ENCODE data around the gene INO80B.
"Not testable (repeated sequence)": the region's sequence is repeated elsewhere in the genome, so short reads cannot be mapped to it uniquely, and the experiment has no call there.

INO80B gene

DNA sequence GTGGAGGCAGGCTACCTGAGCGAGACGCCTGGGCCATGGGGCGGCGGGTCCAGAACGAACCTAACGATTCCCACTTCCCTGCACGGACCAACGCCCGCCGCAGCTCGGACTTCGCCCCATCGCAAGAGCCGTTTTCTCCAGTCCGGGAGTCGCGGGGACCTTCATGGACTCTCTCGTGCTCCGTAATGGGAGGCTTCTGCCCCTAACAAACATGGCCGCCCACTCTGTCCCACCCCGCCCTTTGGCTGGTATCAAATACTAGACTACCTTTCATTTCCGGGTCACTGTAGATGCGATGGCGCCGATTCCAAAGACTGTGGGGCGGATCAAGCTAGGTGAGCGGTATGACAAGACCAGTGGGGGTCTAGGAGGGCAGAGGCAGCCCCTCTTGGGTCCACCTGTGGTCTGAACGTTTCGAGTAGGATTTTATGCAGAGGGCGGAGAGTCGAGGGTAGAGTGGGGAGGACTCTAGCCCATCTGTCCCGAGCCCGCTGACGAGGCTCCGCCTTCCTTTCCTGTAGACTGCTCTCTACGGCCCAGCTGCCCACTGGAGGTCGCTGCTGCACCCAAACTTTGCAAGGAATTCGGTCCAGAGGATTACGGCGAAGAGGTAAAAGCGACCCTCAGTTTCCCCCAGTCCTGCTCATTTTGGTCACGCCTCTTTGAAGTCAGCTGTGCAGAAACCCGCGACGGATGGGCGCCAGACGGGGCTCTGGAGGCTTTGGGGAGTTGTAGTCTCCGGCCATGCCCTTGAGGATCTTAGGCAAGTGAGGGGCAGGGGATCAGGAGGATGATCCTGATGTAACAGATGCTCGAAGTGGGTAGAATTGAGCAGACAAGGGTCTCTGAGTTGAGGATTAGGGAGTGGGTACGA, 28.2 kb downstream of the INO80B start, which contains the start of the genes CCDC142 and TTC31:
Gene CCDC142, minus strand, starts transcription at position 198 of the 874 bp plus-strand sequence. Its CDS starts 161 bp downstream, at position 37.
Gene TTC31, plus strand, starts transcription at position 281 of the 874 bp plus-strand sequence. Its CDS starts 15 bp downstream, at position 296.
- peak; percentile 85 for DNase-seq

DNA sequence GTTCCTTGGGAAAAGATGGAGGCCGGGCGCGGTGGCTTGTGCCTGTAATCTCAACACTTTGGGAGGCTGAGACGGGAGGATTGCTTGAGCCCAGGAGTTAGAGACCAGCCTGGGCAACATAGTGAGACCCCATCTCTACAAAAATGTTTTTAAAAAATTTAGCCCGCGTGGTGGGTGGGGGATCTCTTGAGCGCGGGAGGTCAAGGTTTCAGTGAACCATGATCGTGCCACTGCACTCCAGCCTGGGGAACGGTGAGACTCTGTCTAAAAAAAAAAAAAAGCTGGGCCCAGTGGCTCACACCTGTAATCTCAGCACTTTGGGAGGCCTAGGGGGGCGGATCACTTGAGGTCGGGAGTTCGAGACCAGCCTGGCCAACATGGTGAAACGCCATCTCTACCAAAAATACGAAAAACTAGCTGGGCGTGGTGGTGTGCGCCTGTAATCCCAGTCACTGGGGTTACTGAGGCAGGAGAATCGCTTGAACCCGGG, 28.8 kb downstream of the INO80B start:
- DNase-seq = not testable (repeated sequence)

DNA sequence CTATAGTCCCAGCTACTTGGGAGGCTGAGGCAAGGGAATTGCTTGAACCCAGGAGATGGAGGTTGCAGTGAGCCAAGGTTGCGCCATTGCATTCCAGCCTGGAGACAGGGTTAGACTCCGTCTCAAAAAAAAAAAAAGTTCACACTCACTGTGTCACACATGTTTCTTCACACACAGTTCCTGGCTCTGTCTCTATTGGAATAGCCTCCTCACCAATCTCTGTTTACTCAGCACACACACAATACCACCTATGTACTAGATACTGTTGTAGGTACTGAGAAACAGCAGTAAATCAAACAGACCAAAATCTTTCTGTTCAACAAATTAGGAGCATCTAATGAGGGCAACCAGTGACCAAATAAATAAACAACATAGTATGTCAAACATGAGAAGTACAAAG, 31.3 kb downstream of the INO80B start:
- DNase-seq = no peak

DNA sequence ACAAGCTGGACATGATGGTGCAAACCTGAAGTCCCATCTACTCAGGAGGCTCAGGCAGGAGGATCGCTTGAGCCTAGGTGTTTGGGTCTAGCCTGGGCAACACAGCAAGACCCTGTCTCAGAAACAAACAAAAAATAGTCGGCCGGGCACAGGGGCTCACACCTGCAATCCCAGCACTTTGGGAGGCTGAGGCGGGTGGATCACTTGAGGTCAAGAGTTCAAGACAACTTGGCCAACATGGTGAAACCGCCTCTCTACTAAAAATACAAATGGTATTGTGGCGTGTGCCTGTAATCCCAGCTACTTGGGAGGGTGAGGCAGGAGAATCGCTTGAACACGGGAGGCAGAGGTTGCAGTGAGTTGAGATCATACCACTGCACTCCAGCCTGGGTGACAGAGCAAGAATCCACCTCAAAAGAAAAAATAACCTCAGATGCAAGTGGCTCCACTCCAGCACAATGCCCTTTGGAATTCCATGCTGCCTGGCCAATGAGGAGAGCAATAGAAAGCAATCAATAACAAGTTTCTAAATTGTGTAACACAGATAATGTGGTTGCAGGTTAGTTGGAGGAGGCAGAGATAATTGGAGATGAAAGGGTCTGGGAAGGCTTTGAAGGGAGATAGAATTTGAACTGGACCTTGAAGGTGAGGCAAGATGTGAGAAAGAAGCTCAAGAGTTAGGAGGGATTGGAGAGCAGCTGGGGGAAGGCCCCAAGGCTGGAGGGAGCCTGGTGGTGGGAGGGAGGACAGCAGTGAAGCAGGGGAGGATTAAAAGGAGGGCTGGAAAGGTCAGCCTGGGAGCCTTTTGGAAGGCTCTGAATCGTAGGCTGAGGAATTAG, 34.0 kb downstream of the INO80B start:
- DNase-seq = no peak

DNA sequence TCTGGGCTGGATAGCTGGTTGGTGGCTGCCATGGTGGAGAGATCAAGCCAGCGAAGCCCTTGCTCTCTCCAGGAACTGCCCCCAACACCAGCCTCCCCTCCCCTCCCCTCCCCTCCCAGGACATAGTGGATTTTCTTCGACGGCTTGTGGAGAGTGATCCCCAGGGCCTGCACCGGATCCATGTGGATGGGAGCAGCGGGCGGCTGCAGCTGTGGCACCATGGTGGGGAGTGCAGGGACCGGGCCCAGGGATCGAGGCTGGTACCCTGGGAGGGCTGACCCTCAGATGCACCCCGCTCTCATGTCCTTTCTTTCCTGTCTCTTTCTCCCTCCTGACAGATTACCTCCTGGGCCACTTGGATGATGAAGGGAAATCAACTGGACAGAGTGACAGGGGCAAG, 35.0 kb downstream of the INO80B start:
- DNase-seq = no peak

DNA sequence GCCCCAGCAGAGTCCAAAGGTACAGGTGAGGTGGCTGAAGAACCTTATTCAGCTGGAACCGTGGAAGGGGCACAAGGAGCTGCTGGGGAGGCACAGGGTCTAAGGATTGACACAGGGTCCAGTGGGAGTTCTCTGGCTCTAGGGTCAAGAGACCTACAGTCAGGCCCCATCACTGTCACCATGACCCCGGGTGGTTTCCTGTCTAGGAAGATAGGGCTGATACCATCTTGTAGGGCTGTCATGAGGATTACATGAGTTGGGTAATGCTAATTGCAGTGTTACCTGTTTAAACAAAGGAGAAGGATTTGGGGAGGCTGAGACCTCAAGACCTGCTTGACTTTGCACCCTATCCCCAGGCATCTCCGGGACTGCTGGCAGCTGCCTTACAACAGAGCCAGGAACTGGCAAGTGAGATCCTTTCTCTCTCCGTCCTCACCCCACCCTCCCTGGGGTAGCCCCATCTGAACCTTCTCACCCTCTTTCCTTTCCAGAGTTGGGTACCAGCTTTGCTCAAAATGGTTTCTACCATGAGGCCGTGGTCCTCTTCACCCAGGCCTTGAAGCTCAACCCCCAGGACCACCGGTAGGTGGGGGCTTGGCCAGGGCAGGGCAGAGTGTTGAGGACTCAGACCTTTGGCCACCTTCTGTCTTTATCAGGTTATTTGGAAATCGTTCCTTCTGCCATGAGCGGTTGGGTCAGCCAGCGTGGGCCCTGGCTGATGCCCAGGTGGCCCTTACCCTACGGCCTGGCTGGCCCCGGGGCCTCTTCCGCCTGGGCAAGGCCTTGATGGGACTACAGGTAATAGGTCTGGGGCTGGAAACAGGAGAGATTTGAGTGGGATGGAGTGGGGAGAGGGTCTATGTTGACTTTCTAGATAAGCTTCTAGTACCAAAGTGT, 37.0 kb downstream of the INO80B start:
- DNase-seq = no peak

DNA sequence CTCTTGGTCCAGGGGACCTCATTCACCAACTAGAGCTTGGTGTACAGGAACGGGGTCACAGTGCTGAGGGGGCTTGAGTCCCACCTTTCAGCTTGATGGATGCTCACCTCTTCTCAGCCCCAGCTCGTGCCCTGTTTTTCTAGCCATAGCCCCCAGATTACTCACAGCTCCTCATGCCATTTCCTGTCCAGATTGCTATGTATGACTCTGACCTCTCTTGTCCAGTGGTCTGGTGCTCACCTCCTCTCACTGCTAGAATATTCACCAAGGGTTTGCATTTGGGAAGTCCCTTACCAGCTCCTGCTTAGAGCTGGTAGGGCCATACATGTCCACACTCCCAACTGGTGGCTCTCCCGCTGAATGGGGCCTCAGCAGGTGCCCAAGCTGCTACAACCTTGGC, 38.7 kb downstream of the INO80B start:
- no peak for DNase-seq

DNA sequence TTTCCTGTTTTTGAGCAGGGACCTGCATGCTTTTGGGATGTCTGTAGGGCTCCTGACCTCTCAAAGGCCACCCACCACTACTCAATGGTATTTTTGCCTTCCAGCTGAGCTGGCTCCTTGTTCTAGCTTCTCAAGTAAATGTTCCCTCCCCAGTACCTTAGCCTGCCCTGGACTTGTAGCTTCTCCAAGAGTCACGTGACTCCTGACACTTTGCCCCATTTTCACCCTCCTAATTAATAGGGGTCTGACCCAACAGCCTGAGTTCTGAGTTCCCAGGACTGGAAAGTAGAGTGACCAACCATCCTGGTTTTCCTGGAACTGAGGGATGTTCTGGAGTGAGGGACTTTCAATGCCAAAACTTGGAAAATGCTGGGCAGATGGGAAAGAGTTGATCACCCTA, 40.6 kb downstream of the INO80B start:
- no peak for DNase-seq

DNA sequence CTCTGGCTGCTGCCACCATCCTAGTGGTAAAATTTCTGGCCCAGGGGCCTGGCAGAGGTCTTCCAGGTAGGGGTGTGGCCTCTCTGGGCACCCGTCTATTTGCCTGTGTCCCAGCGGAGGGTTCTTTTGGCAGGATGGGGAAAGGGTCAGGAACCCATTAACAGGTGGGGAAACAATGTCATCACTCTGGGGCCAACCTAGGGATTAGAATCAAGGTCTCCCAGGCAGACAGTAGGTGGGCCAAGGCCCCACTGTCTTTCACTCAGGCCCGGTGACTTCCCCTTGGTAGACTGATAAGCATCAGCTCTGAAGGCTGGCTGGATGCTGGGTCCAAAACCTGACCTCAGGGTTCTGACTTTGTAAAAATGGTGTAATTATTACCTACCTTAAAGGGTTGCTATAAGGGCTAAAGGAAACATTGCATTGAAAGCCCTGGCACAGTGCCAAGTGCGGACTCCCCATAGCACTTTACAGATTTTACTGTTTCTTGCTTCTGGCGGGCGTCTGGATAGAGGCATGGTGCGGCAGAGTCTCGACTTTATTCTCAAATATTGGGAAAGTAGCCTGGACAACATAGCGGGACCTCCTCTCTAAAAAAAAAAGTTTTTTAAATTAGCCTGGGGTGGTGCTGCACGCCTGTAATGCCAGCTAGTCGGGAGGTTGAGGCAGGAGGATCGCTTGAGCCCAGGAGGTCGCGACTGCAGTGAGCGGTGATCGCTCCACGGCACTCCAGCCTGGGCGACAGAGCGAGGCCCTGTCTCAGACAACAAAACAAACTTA, 42.3 kb downstream of the INO80B start:
- no peak for DNase-seq

DNA sequence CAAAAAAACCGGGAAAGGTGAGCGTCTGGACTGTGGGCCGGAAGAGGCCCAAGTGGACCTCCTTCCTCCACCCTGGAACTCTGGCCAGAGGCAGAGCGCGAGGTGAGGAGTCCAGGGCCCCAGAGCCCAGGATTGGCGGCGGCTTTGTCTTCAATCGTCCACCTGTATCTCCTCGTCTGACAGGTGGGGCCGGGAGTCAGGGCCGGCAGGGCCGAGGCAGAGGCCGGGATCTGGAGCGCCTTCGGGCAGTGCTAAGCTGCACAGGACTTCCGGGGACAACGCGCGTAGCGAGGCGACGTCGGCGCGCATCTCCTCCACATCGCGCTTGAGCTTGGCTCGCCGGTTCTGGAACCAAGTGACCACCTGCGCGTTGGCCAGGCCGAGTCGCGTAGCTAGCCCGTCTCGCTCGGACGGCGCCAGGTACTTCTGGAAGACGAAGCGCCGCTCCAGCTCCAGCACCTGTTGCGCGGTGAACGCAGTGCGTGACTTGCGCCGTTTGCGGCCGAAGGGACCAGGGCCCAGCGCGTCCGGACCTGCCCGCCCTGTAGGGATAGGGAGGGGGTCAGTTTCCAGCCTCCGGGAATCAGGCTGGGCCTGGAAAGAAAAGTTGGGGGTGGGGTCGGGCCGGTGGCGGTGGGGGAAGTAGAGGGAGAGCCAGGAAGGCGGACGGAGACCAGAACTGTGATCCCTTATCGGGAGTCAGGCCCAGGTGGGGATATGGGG, 43.1 kb downstream of the INO80B start:
- no peak for DNase-seq

DNA sequence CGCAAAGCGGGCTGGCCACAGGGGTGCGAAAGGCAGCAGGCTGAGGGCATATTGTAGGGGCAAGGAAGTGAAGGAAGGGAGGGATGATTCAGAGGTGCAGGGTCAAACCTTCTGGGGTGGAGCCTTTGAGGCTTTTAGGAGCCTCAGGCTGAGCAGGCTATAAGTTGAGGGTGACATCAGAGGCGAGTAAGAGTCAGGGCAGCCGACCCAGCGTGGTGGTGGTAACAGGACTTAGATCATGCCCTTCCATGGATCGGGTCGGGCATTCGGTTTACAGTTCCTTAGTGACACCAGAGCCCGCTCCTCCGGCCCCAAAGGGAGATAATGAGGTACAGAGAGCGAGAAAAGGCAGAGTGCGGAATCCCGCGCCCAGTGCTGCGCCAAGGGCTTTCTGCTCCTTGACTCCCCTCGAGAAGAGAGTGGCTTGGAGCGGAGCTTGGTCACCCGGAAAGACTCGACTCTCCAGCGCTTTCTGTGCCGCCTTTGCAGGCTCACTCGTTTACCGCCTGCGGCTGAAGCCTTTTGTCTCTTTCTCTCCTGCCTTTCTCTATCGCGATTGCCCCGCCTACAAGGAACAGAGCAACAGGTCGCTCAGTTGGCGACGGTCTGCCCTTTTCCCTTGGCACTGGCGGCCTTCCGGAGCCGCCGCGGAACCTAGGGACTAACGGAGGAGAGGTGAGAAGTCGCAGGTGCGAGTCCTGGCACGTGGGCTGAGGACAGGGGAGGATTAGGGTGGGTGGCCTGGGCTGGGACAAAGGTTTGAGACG, 43.8 kb downstream of the INO80B start:
- no peak for DNase-seq

DNA sequence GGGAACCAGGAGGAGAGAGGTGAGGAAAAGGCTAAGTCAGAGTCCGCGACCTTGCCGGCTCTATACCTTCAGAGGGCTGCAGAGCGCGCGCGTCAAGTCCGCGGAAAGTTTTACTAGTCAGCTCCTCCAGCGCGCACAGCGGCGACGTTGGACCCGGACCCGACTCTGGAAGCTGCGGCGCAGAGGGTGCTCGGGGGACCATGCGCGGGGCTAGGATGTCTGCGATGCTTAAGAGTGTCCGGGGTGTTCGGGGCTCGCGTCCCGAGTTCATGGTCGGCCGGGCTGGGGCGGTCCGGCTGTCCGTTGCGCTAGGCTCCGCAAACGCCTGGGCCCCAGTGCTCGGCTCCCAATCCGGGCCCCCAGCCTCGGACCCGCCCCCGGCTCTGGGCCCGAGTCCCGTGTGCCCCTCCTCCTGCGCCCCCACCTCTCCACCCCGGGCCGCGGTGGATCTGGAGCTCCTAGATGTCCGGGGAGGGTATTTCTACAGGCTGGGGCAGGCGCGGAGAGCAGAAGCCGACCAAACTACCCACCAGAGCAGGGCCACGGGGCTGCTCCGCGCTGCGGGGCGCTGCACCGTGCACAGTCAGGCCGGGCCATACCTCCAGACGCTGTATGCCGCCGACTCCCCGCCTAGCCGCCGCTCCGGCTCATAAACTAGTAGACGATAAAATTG, 44.5 kb downstream of the INO80B start, which contains the start of gene LBX2:
Gene LBX2, minus strand, starts transcription at position 337 of the 673 bp plus-strand sequence. Its CDS starts 66 bp downstream, at position 271.
- DNase-seq = no peak

DNA sequence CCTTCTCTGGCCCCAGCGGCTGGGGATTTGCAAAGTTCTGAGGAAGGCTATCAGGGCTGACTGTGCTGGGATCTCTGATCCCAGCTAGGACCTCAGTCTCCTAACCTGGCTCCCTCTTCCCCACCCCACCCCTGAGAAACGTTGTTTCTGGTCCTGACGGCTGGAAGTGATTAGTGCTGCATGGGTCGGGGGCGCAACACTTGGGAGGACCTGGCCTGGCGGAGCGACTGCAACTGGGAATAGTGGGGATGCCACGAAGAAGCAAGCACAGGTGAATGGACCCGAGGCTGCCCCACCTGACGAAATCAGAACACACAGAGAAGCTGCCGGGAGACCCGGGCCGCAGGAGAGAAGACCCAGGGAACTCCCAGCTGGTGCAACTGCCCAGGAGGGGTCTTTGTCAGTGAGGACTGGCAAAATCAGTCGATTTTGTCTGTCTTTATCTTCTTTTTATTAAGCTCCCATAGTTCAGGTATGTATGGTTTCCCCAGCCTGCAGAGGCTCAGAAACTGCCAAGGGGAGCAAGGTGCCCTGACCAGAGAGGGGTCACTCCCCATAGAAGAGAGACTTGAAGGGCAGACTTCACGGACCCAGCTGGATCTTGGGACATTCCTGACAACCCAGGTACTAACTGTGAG, 45.2 kb downstream of the INO80B start:
- no peak for DNase-seq

DNA sequence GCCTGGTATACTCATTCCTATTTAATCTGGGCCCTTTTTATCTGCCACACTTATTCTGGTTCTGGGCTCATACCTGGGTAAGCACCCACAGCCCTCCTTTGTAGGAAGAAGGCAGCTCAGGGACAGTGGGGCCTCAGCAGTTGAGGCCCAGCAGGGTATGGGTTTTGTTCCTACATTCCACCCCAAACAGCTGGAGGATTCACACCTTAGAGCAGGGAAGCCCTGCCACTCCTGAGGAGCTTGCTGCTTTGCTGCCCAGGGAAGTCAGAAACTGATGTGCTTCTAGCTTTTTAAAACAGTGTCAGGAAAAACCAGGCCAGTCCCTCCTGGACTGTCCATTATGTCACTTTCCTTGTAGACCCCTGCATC, 45.7 kb downstream of the INO80B start:
- no peak for DNase-seq

DNA sequence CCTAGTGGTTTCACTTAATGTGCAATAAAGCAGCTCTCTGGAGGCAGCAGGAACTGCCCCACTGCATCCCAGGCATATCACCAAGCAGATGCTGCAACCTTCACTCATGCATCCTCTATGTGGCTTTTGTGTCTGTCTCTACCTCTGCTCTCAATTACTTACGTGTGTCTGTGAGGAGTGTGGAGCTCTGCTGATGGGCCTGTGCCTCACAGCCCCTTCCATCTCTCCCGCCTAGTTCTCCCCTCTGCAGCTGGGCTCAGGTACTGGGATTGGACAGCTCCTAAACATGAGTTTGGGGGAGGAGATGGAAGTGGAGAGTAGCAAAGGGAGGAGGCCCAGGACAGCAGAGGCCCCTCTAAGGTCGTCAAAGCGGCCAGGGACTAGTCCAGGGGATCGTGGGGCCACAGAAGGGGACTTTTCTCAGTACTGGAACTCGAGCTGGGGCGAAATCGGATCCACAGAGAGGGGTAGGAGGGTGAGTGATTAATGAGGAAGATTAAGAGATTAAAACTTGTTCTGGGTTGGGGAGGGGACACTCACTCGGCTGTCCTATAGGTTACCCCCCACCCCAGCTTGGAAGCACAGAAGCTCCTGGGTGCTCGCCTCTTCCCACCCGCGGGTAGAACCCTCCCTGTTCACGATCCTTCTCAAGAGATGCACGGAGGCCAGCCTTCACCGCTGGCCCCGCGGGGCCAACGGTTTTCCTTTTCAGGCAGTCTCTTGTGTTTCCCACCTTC, 46.6 kb downstream of the INO80B start:
- DNase-seq = no peak

DNA sequence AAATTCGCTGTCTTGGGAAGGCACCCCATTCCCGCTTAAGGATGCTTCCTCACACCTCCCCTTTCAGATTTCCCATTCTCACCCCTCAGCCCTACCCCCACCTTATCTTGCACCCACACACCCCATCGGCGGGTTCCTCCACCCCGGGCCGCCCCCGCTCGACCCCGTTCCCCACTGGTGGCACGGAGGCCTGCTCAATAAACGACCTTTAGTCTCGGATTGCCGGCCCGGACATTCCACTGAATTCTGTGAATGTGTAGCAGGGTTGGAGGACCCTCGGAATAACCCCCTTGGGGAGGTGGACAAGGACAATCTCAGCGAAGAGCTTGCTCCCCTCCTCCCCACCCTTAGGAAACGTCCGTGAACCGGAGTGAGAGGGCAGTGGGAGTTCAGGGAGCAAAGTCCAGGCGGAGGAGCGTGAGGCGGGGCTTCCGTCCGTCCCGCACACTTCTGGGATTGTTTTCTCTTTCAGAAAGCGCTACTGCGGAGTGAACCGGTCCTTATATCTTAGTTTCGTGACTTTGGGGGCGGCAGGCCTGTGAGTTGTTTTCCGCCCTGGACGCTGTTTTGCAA, 47.3 kb downstream of the INO80B start:
- no peak for DNase-seq

DNA sequence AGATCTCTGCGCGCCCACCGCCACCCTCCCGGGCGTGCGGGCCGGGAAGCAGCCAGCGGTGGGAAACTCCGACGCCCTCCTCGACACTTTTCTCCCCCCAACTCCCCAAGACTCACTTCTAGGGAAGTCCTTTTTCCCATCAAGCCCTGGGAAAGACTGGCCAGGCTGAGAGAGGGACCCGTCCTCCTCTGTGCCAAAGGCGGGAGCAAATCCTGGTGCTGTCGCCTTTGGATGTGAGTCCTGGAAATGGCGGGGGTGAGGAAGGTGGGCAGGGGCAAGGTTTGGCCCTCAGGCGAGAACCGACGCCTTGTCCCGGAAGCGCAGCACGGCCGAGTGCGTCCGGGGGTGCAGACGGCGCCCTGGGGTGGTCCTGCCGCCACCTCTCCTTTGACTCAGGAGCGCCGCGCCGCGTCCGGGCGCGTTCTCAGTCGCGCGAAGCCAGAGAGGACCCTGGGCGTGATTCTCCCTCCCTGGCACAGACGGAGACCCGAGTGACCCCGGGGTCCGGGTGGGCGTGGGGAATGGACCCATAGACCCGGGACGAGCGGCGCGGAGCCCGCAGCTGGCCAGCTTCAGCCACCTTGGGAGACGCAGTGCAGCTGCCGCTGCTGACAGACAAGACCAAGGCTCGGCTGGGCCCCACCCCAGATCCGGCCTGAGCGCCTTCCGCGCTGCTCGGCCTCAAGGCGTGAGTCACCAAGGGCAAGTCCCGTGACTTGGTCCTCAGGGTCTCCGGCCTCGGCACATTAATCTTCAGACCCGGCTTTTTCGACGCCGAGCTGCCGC, 48.0 kb downstream of the INO80B start:
- no peak for DNase-seq
